K562 (cell line): ENCODE data around the gene MINPP1. TPM values are rescaled to one million over a fixed set of nuclear protein-coding genes. Genes with fewer than 3 reads are reported as not detected.

Source experiments
- ATAC-seq: fragments of 200-7000 bp; cut with Tn5 transposase; 3 replicates; pipeline ENCODE4 v1.9.1; 2020; ENCODE audit warnings: moderate library complexity
- BruUV-seq: library from RNA; stranded (reverse); fragments of 400-500 nt; replicated peaks from 2 replicates; lab custom pipeline; 2021; lab: Mats Ljungman, UMichigan
- CTCF ChIA-PET: fragments of 300-600 bp; formaldehyde crosslinking; extraction: SDS; loops from one replicate; lab custom pipeline; 2021; ENCODE audit warnings: low intra/inter-chr PET ratio; lab: Yijun Ruan, JAX
- POLR2A ChIA-PET: fragments of 300-600, 350-650 bp; sonication (Branson Sonifier 250); formaldehyde crosslinking; extraction: SDS; loops from one replicate; lab custom pipeline; 2021; ENCODE audit warnings: antibody characterized with exemption, inconsistent platforms; lab: Yijun Ruan, JAX
- DNase-seq, 4 experiments: peaks; one replicate each; pipeline versions ENCODE4 v3.0.0 to v3.0.0-alpha.2; 2011 to 2018; ENCODE audit warnings: low spot score in 3 of 4, mixed read lengths in 3 of 4; ENCODE audit errors: extremely low read depth in 1 of 4
- FAIRE-seq: peaks from 2 replicates; lab custom pipeline; 2011; peaks lifted over from hg19 to GRCh38; lab: Jason Lieb, UNC
- H2AFZ ChIP-seq: 2 replicates; pipeline ENCODE4 v1.6.0; 2011; ENCODE audit warnings: low read depth, low read length, control low read depth, inconsistent platforms
- H3K27ac ChIP-seq: fragments of 200-600 bp; 3 replicates; pipeline ENCODE4 v1.8.0; 2011; ENCODE audit warnings: low read depth, mild to moderate bottlenecking, control low read depth, inconsistent platforms, low read length, moderate library complexity, mixed read lengths; ENCODE audit errors: extremely low read depth
- H3K27me3 ChIP-seq, 2 experiments: fragments of 300-600 bp in 1 of 2; 2 replicates in 1 of 2; 3 replicates in 1 of 2; pipeline versions ENCODE4 v1.6.0 to v1.8.0; 2011; ENCODE audit warnings: inconsistent platforms in 2 of 2, low read length in 2 of 2, mild to moderate bottlenecking in 1 of 2, mixed read lengths in 1 of 2, moderate library complexity in 1 of 2; ENCODE audit not compliant: control insufficient read depth in 2 of 2, insufficient read depth in 2 of 2
- H3K36me3 ChIP-seq: fragments of 300-600 bp; 3 replicates; pipeline ENCODE4 v1.8.0; 2011; ENCODE audit warnings: mild to moderate bottlenecking, low read length, inconsistent platforms; ENCODE audit not compliant: control insufficient read depth, insufficient read depth
- H3K4me1 ChIP-seq, 2 experiments: fragments of 200-600 bp in 1 of 2; replicated peaks in 1 of 2; 2 replicates in 1 of 2; 3 replicates in 1 of 2; pipeline versions ENCODE4 v1.5.1 to v1.8.0; 2011; ENCODE audit warnings: inconsistent platforms in 2 of 2, low read length in 2 of 2, mild to moderate bottlenecking in 1 of 2, mixed read lengths in 1 of 2, moderate library complexity in 1 of 2; ENCODE audit not compliant: control insufficient read depth in 2 of 2, insufficient read depth in 2 of 2
- H3K4me2 ChIP-seq: 2 replicates; pipeline ENCODE4 v1.6.1; 2011; ENCODE audit warnings: low read length, control low read depth, inconsistent platforms, mixed read lengths; ENCODE audit not compliant: insufficient read depth
- H3K4me3 ChIP-seq: fragments of 200-600 bp; sonication (generic), shearing (Covaris generic); 2 replicates; pipeline ENCODE4 v1.5.1; 2016; ENCODE audit warnings: control low read depth, inconsistent platforms
- H3K79me2 ChIP-seq: fragments of 200-600 bp; 3 replicates; pipeline ENCODE4 v1.8.0; 2011; ENCODE audit warnings: low read length, inconsistent platforms; ENCODE audit not compliant: control insufficient read depth, insufficient read depth
- H3K9ac ChIP-seq, 2 experiments: 2 replicates each; pipeline versions ENCODE4 v1.6.0 to v1.6.1; 2011; ENCODE audit warnings: low read depth in 2 of 2, low read length in 2 of 2, control low read depth in 1 of 2, inconsistent platforms in 1 of 2, mild to moderate bottlenecking in 1 of 2, mixed read lengths in 1 of 2; ENCODE audit not compliant: insufficient read depth in 1 of 2
- H3K9me1 ChIP-seq: one replicate; pipeline ENCODE4 v1.6.0; 2011; ENCODE audit warnings: inconsistent platforms, mild to moderate bottlenecking, low read length, moderate library complexity; ENCODE audit not compliant: control insufficient read depth, insufficient read depth
- H3K9me3 ChIP-seq: replicated peaks from 2 replicates; pipeline ENCODE4 v1.5.1; 2011; ENCODE audit warnings: low read depth, low read length, inconsistent platforms; ENCODE audit not compliant: control insufficient read depth, insufficient read depth
- H4K20me1 ChIP-seq: replicated peaks from 2 replicates; pipeline ENCODE4 v1.6.1; 2011; ENCODE audit warnings: low read length, inconsistent platforms, mixed read lengths; ENCODE audit not compliant: control insufficient read depth, insufficient read depth
- CBX5 ChIP-seq: IDR thresholded peaks from 2 replicates; pipeline ENCODE4 v1.6.1; 2014; ENCODE audit warnings: low read depth, borderline replicate concordance
- GATAD2B ChIP-seq: fragments of 450-650 bp; IDR thresholded peaks from 2 replicates; pipeline ENCODE4 v1.6.1; 2017; ENCODE audit warnings: mild to moderate bottlenecking, borderline replicate concordance
- HDAC8 ChIP-seq: fragments of 450-650 bp; IDR thresholded peaks from 2 replicates; pipeline ENCODE4 v1.6.1; 2016; ENCODE audit warnings: mild to moderate bottlenecking, missing genetic modification characterization, moderate library complexity, missing compliant biosample characterization
- MYBL2 ChIP-seq, 2 experiments: fragments of 450-650 bp in 1 of 2; sonication (generic) in 1 of 2; formaldehyde crosslinking in 1 of 2; IDR thresholded peaks; 2 replicates each; pipeline versions ENCODE4 v1.6.1 to v1.8.1; 2017 to 2022; ENCODE audit warnings: borderline replicate concordance in 1 of 2, inconsistent platforms in 1 of 2, low read depth in 1 of 2, mild to moderate bottlenecking in 1 of 2, missing genetic modification reagents in 1 of 2, moderate library complexity in 1 of 2
- in situ Hi-C: fragments of 300-500 bp; cut with MboI; formaldehyde crosslinking; loops from 4 replicates; pipeline ENCODE4 v1.15.0; 2018; ENCODE audit warnings: inconsistent platforms, mixed read lengths
- intact Hi-C: fragments of 100-400 bp; cut with micrococcal nuclease; formaldehyde crosslinking; loops from 2 replicates; pipeline ENCODE4 v1.14.2; 2022
- polyA plus RNA-seq, 8 experiments: library from polyadenylated mRNA; depleted of rRNA in 4 of 8; stranded (reverse) in 5 of 8; unstranded in 3 of 8; fragments of >200 nt; fragmentation: Nextera tagmentation in 2 of 8; fragmentation: Illumina TruSeq in 1 of 8; extraction: Ambion mirVana in 2 of 8; extraction: Trizol in 1 of 8; gene quantifications; 2 replicates each; pipeline versions ENCODE4 v1.2.1 to v1.2.3, GENCODE V29; 2011 to 2014; ENCODE audit warnings: inconsistent platforms in 1 of 8, missing spikeins in 1 of 8
- total RNA-seq, 7 experiments: library from RNA; depleted of rRNA in 6 of 7; stranded (reverse); fragments of >200 nt in 6 of 7; fragmentation: Illumina TruSeq in 2 of 7; extraction: Trizol in 2 of 7; gene quantifications; 2 replicates each; pipeline versions ENCODE4 v1.2.1 to v1.2.3, GENCODE V29; 2011 to 2021; ENCODE audit warnings: low replicate concordance in 1 of 7
- TF ChIP-seq, protein P1 (sequence below): IDR thresholded peaks from 2 replicates; pipeline ENCODE4 v1.6.1; 2014; ENCODE audit warnings: antibody characterized with exemption

MINPP1 gene
- total and polyA plus RNA-seq, 9 of the 15 experiments (the other 6 are each of a cell fraction or from before 2014, with no cell fraction given): 11.5 to 44.5 (median 27.1) TPM

DNA sequence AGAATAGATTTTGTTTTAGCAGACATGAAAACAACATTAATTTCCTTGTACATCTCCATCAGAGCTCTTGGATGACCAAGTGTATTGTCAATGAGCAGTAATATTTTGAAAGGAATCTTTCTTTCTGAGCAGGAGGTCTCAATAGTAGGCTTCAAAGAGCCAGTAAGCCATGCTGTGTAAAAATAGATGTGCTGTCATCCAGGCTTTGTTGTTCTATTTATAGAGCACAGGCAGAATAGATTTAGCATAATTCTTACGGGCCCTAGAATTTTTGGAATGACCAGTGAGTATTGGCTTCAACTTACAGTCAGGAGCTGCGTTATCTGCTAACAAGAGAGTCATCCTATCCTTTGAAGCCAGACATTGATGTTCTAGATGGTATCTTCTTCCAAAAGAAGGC lies 19.0 kb downstream of the MINPP1 start (continued):
- TF ChIP-seq MYBL2 (IDR thresholded peaks at IDR 0.05; ENCODE audit: low read depth) (no peak), MYBL2 (CRISPR knock-in tag; IDR thresholded peaks at IDR 0.05; ENCODE audit: borderline replicate concordance) (no peak), GATAD2B (no peak), HDAC8 (no peak)

GRCh38 chr10:87524296-87524695 lies 19.6 kb downstream of the MINPP1 start:
- ATAC-seq: no peak; the same call in 2 of the 3 replicates
- in situ Hi-C loops: loop anchor here (25.0 kb wide), 1 partner anchor 112 kb away; no protein-coding TSS in a partner anchor
- H3K9ac ChIP-seq: no peak overlapping the region
- BruUV-seq: no TSS peak
- CTCF ChIA-PET: no interaction called here
- no peak overlapping the region for H3K4me3 ChIP-seq
- H3K4me1 ChIP-seq: no peaks in the 10 kb centered on the region; a peak in 1 of 5 replicates
- H3K4me2 ChIP-seq: no peak overlapping the region
- no peak overlapping the region for H2AFZ ChIP-seq
- H3K9me1 ChIP-seq: no peaks in the 10 kb centered on the region
- DNase-seq: no peak
- H3K79me2 ChIP-seq: peaks cover 53% of the 10 kb centered on the region
- H3K27ac ChIP-seq: no peak overlapping the region
- TF ChIP-seq CBX5: no peak
- TF ChIP-seq, protein P1, sequence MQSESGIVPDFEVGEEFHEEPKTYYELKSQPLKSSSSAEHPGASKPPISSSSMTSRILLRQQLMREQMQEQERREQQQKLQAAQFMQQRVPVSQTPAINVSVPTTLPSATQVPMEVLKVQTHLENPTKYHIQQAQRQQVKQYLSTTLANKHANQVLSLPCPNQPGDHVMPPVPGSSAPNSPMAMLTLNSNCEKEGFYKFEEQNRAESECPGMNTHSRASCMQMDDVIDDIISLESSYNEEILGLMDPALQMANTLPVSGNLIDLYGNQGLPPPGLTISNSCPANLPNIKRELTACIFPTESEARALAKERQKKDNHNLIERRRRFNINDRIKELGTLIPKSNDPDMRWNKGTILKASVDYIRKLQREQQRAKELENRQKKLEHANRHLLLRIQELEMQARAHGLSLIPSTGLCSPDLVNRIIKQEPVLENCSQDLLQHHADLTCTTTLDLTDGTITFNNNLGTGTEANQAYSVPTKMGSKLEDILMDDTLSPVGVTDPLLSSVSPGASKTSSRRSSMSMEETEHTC: no peak
- H3K27me3 ChIP-seq: no peaks in the 10 kb centered on the region
- no peak for FAIRE-seq
- intact Hi-C loops: no loop called here
- peaks cover 53% of the 10 kb centered on the region for H3K36me3 ChIP-seq
- H4K20me1 ChIP-seq: no peaks in the 10 kb centered on the region
- H3K9me3 ChIP-seq: no peaks in the 10 kb centered on the region
- POLR2A ChIA-PET: interaction anchor here (0.5 to 1.4 kb wide), 3 partner anchors 14 to 1138 kb away, joined by 3 to 5 read pairs (median 3); no protein-coding TSS in a partner anchor
